NOMO-1 (cell line): ENCODE data around the gene CFAP70.
"Not testable (repeated sequence)": the region's sequence is repeated elsewhere in the genome, so short reads cannot be mapped to it uniquely, and the experiment has no call there.

Experiments
- DNase-seq, 2 experiments: peaks; one replicate each; lab custom pipeline; 2025; ENCODE audit not compliant: unreplicated experiment in 2 of 2; lab: John Stamatoyannopoulos, UW

CFAP70 gene

DNA sequence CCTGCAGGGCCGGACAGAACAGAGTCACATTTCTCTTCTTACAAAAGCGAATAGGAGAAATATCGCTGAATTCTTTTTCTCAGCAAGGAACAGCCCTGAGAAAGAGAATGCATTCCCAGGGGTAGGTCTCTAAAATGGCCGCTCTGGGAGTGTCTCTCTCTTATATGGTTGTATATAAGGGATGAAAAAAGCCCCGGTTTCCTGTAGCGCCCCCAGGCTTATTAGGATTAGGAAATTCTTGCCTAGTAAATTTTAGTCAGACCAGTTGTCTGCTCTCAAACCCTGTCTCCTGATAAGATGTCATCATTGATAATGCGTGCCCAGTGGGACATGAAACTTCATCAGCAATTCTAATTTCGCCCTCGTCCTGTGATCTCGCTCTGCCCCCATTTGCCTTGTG is 100.1 kb downstream of the CFAP70 start:
- not testable (repeated sequence) for DNase-seq

- peak in 1 of 2 experiments; percentile 4 for DNase-seq
These were observed 105.5 kb downstream of the CFAP70 start for GRCh38 chr10:73253225-73253555.

GRCh38 chr10:73252445-73253224 is 106.0 kb downstream of the CFAP70 start, which contains the start of gene MRPS16:
Gene MRPS16, minus strand, starts transcription at chr10:73252644. Its CDS starts 162 bp downstream, at chr10:73252482.
- peak; percentile 96 to 97 for DNase-seq

GRCh38 chr10:73251683-73252444 is 106.8 kb downstream of the CFAP70 start:
- DNase-seq, result peak in 1 of 2 experiments; percentile 11

DNA sequence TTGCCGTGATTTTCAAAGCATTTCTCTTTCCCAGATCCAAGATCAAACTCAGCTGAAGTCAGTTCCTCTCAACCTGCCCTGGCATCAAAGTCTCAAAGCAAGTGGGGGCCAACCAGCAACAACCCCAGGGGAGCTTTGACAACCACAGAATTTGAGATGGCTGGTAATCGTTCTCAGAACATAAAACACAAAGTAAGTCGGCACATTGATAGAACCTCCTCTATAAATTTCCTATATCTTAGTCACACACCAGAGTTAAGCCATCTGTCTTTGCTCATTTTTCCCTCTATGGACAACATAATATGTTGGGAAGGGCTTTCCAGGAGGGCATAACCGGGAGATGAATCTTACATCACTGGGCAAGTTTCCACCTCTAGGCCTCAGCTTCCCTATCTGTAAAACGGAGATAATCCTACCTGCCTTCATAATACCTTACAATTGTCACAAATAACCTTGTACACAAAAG is 110.4 kb downstream of the CFAP70 start:
- DNase-seq, result no peak

DNA sequence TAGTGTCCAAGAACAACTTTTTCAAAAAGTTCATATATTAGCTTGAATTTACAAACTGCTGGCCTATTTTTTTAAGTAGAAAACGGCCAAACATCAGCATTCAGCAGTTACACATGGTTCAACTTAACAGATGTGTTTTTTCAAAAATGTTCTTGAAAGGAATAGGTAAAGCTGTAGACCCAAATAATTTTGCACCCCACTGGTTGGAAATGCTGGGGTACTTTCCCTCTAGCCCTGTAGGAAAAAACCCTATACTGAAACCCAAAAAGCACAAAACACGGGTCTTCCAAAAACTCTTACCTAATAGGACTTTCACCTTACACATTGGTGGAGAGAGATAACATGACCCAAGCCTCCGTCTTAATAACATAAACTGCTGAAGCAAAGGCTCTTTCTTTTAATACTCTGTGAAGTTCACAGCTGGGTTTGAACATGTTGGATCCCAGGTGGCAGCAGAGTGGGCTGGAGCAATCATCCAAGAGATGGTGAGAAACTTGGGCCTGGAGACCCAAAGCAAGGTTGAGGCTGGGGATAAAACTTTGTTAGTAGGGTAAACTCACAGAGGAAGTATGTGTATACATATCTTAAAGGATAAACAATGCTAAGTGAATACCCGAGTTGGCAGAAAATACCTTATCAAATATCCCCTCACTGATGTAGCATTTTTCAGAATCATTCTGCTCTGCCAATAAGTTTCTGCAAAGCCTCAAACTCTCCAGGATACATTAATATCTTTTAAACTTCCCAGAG is 111.0 kb downstream of the CFAP70 start:
- DNase-seq, result no peak

GRCh38 chr10:73246646-73247508 is 111.8 kb downstream of the CFAP70 start, which contains the start of gene DNAJC9:
Gene DNAJC9, minus strand, starts transcription at chr10:73247255. Its CDS starts 66 bp downstream, at chr10:73247189.
- peak; percentile 91 to 94 for DNase-seq

GRCh38 chr10:73246322-73246645 is 112.4 kb downstream of the CFAP70 start:
- DNase-seq, result no peak

DNA sequence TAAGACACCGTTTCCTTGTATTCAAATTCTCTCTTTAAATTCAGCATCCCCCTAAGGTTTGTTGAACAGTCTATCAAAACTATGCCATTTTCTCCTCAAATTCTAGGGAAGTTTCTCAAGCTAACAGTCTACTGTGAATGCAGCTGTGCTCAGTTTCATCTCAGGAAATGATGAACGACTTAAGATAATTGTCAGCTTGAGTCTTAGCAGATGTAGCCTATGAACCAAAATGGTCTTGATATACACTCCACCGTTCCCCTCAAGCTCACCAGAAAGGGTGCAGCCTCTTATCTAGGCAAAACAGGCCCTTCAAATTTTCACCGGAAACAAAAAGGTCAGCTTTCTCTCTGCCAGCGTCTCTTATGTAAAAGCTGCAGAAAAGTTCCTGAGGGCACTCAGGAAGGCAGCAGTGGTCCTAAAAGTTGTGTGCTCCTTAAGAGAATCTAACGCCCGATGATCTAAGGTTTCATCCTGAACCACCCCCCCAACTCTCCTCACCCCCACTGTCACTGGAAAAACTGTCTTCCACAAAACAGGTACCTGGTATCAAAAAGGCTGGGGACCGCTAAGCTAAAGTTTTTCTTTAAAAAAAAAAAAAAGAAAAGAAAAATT is 113.7 kb downstream of the CFAP70 start:
- no peak for DNase-seq

DNA sequence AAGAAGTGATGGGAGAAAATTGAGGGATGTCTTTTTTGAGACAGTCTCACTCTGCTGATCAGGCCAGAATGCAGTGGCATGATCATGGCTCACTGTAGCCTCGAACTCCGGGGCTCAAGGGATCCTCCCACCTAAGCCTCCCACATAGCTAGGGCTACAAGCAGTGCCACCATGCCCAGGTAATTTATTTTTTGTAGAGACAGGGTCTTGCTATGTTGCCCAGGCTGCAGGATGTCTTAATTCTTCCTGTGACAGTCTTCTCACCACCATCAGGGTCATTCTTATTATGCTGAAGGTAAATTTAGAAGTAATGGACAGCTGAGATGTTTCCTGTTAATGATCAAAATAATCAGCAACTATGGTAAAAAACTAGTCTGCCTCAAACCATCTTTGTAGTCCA is 118.8 kb downstream of the CFAP70 start:
- DNase-seq, result no peak

GRCh38 chr10:73238990-73239566 is 119.6 kb downstream of the CFAP70 start:
- no peak for DNase-seq

GRCh38 chr10:73234695-73235094 is 124.0 kb downstream of the CFAP70 start:
- DNase-seq, result no peak

DNA sequence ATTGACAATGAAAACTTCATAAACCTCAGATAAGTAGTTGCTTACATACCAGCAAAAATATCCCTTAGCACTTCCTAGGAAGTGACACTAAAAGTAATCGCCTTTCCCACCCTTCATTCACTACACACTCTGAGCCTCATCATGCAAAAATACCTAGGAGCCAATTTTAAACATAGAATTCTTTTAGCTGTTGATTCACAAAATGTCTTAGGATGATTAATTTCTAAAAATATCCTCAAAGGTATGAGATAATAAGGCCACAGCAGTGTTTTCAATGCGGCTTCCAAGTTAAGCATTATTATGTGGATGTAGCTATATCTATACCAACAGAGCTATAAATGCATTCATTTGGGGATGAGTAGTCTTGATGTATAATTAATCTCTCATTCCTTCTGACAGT is 124.8 kb downstream of the CFAP70 start:
- no peak for DNase-seq

DNA sequence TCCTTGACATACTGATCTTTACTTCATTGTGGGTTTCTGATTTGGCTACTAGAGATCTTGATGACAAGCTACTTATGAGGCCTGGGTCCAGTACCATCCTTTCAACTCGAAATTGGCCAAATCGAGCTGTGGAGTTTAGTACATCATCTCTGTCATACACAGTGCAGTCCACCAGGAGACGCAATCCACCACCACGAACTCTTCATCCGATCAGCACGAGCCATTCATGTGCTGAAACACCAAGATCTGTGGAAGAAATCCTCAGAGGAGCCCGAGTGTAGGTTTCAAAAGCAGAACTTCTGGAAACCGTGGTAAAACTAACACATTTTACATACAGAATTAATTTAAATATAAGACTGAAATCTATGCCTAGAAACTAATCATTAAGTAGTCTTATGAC is 125.8 kb downstream of the CFAP70 start:
- no peak for DNase-seq

- DNase-seq, result peak; percentile 34 to 76
These were observed 129.1 kb downstream of the CFAP70 start for GRCh38 chr10:73229567-73229966.

GRCh38 chr10:73228247-73228646 is 130.4 kb downstream of the CFAP70 start:
- peak; percentile 4 to 50 for DNase-seq

- DNase-seq, result no peak
These were observed 132.0 kb downstream of the CFAP70 start for GRCh38 chr10:73226663-73227062.

DNA sequence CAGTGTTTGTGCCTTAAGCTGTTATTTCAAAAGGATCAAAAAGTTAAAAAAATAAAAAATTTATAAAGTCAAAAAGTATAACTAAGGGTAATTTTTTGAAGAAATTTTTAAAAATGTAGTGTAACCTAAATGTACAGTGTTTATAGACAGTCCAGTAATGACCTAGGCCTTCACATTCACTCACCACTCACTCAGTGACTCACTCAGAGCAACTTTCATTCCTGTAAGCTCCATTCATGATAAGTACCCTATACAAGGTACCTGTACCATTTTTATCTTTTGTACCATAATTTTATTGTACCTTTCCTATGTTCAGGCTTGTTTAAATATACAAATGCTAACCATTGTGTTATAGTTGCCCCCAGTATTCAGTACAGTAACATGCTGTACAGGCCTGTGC is 133.1 kb downstream of the CFAP70 start:
- no peak for DNase-seq

GRCh38 chr10:73220989-73221388 is 137.7 kb downstream of the CFAP70 start:
- DNase-seq, result no peak

DNA sequence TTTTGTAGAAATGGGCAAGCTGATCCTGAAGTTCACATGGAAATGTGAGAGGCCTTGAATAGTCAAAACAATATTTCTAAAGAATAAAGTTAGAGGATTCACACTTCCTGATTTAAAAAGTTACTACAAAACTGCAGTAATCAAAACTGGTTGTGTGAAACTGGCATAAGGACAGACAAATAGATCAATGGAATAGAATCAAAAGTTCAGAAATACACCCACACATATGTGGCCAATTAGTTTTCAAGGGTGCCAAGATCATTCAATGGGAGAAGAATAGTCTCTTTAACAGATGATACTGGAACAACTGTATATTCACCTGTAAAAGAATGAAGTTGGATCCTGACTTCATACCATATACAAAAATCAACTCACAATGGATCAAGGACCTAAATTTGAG is 139.3 kb downstream of the CFAP70 start:
- DNase-seq, result no peak
